CD4-positive, alpha-beta T cell treated with Interferon gamma for 1 hour (primary cell): ENCODE data around the gene LIME1.
"Not testable (repeated sequence)": the region's sequence is repeated elsewhere in the genome, so short reads cannot be mapped to it uniquely, and the experiment has no call there.

ENCODE experiments used
- DNase-seq: peaks from one replicate; pipeline ENCODE4 v3.0.0-alpha.2; 2020

The LIME1 gene

GRCh38 chr20:63775096-63775978, 38.9 kb downstream of the LIME1 start:
- peak; percentile 31 for DNase-seq

- DNase-seq = not testable (repeated sequence)
Measured at GRCh38 chr20:63776875-63777274, 40.4 kb downstream of the LIME1 start.

GRCh38 chr20:63777614-63778013, 41.1 kb downstream of the LIME1 start:
- no peak for DNase-seq

- DNase-seq = no peak
Measured at GRCh38 chr20:63778034-63778752, 41.7 kb downstream of the LIME1 start.

- no peak for DNase-seq
Measured at GRCh38 chr20:63778857-63779256, 42.4 kb downstream of the LIME1 start.

GRCh38 chr20:63781181-63781580, 44.7 kb downstream of the LIME1 start:
- no peak for DNase-seq

- peak; percentile 83 for DNase-seq
Measured at GRCh38 chr20:63782051-63782471, 45.6 kb downstream of the LIME1 start.

GRCh38 chr20:63782521-63782971, 46.1 kb downstream of the LIME1 start:
- DNase-seq = peak; percentile 6

GRCh38 chr20:63783970-63784369, 47.5 kb downstream of the LIME1 start:
- DNase-seq = no peak

GRCh38 chr20:63785691-63786131, 49.2 kb downstream of the LIME1 start:
- DNase-seq = no peak

GRCh38 chr20:63787302-63787701, 50.8 kb downstream of the LIME1 start:
- no peak for DNase-seq

- DNase-seq = no peak
Measured at GRCh38 chr20:63787749-63788148, 51.3 kb downstream of the LIME1 start.
